K562 (cell line): ENCODE data around the gene DPAGT1. TPM values are rescaled to one million over a fixed set of nuclear protein-coding genes. Genes with fewer than 3 reads are reported as not detected.

ENCODE experiments used
- CAMTA2 ChIP-seq: fragments of 250-450 bp; sonication (Bioruptor Pico); conservative IDR thresholded peaks from 2 replicates; pipeline ENCODE4 v1.5.1; 2022
- CBFA2T3 ChIP-seq: fragments of 450-650 bp; IDR thresholded peaks from 2 replicates; pipeline ENCODE4 v1.6.1; 2017
- E2F3 ChIP-seq: fragments of 250-450 bp; sonication (Bioruptor Pico); IDR thresholded peaks from 2 replicates; pipeline ENCODE4 v1.4.0; 2020; ENCODE audit warnings: mild to moderate bottlenecking
- FOXA3 ChIP-seq, 2 experiments: fragments of 450-650 bp in 1 of 2; sonication (generic) in 1 of 2; formaldehyde crosslinking; IDR thresholded peaks in 1 of 2; conservative IDR thresholded peaks in 1 of 2; 2 replicates each; pipeline versions ENCODE4 v1.4.0 to v1.8.0; 2020 to 2022; ENCODE audit warnings: mild to moderate bottlenecking in 2 of 2, missing genetic modification reagents in 1 of 2
- HOXB6 ChIP-seq: fragments of 250-450 bp; sonication (Bioruptor Pico); IDR thresholded peaks from 2 replicates; pipeline ENCODE4 v1.5.1; 2022; ENCODE audit warnings: mild to moderate bottlenecking, borderline replicate concordance
- MAX ChIP-seq: sonication (generic); formaldehyde crosslinking; IDR thresholded peaks from 2 replicates; pipeline ENCODE4 v1.9.0; 2022; ENCODE audit warnings: mild to moderate bottlenecking, missing genetic modification reagents
- MXI1 ChIP-seq: IDR thresholded peaks from 2 replicates; pipeline ENCODE4 v1.6.1; 2011; ENCODE audit warnings: low read depth, mild to moderate bottlenecking, improper control_type of control experiment, low read length
- PHB2 ChIP-seq: fragments of 450-650 bp; IDR thresholded peaks from 2 replicates; pipeline ENCODE4 v1.6.1; 2017; ENCODE audit warnings: low read depth
- REST ChIP-seq, 2 experiments: fragments of 450-650 bp; formaldehyde crosslinking in 1 of 2; IDR thresholded peaks; 2 replicates each; pipeline versions ENCODE4 v1.4.0 to v1.6.1; 2014 to 2020; ENCODE audit warnings: mild to moderate bottlenecking in 2 of 2, borderline replicate concordance in 1 of 2, low read depth in 1 of 2
- SOX6 ChIP-seq: fragments of 450-650 bp; IDR thresholded peaks from 2 replicates; pipeline ENCODE4 v1.6.1; 2014; ENCODE audit warnings: mild to moderate bottlenecking
- STAT5A ChIP-seq: IDR thresholded peaks from 2 replicates; pipeline ENCODE4 v1.6.1; 2012; ENCODE audit warnings: low read length, inconsistent platforms, borderline replicate concordance
- TRIM24 ChIP-seq, 2 experiments: fragments of 450-650 bp; IDR thresholded peaks; 2 replicates each; pipeline ENCODE4 v1.6.1; 2016
- ZBTB43 ChIP-seq: sonication (generic); formaldehyde crosslinking; IDR thresholded peaks from 2 replicates; pipeline ENCODE4 v1.8.0; 2023; ENCODE audit warnings: mild to moderate bottlenecking, missing genetic modification reagents
- ZFP1 ChIP-seq: fragments of 450-650 bp; formaldehyde crosslinking; IDR thresholded peaks from 2 replicates; pipeline ENCODE4 v1.4.0; 2020; ENCODE audit warnings: mild to moderate bottlenecking, mixed read lengths
- ZNF384 ChIP-seq: IDR thresholded peaks from 2 replicates; pipeline ENCODE4 v1.6.1; 2012; ENCODE audit warnings: low read depth, low read length, improper control_type of control experiment
- ZNF41 ChIP-seq: fragments of 250-450 bp; sonication (Bioruptor Pico); conservative IDR thresholded peaks from 2 replicates; pipeline ENCODE4 v1.4.0; 2020; ENCODE audit warnings: mild to moderate bottlenecking
- ZNF583 ChIP-seq: fragments of 250-450 bp; sonication (Bioruptor Pico); IDR thresholded peaks from 2 replicates; pipeline ENCODE4 v1.4.0; 2020
- polyA plus RNA-seq, 8 experiments: library from polyadenylated mRNA; depleted of rRNA in 4 of 8; stranded (reverse) in 5 of 8; unstranded in 3 of 8; fragments of >200 nt; fragmentation: Nextera tagmentation in 2 of 8; fragmentation: Illumina TruSeq in 1 of 8; extraction: Ambion mirVana in 2 of 8; extraction: Trizol in 1 of 8; gene quantifications; 2 replicates each; pipeline versions ENCODE4 v1.2.1 to v1.2.3, GENCODE V29; 2011 to 2014; ENCODE audit warnings: inconsistent platforms in 1 of 8, missing spikeins in 1 of 8
- total RNA-seq, 7 experiments: library from RNA; depleted of rRNA in 6 of 7; stranded (reverse); fragments of >200 nt in 6 of 7; fragmentation: Illumina TruSeq in 2 of 7; extraction: Trizol in 2 of 7; gene quantifications; 2 replicates each; pipeline versions ENCODE4 v1.2.1 to v1.2.3, GENCODE V29; 2011 to 2021; ENCODE audit warnings: low replicate concordance in 1 of 7

Gene DPAGT1
- total and polyA plus RNA-seq, 9 of the 15 experiments (the other 6 are each of a cell fraction or from before 2014, with no cell fraction given), result 29.9 to 135 (median 85.0) TPM

- TF ChIP-seq REST (IDR thresholded peaks at IDR 0.05; ENCODE audit: borderline replicate concordance) (0 out of 2 replicates have a peak, but pooled peaks have one; percentile 6), REST (CRISPR knock-in tag; IDR thresholded peaks at IDR 0.05; ENCODE audit: low read depth) (no peak), ZFP1 (CRISPR knock-in tag) (no peak), CBFA2T3 (peak; percentile 97), TRIM24 (IDR thresholded peaks at IDR 0.05) (peak; percentile 64 to 68; a peak in 3 of 4 replicates), ZNF384 (no peak), MXI1 (0 out of 2 replicates have a peak, but pooled peaks have one; percentile 26), E2F3 (no peak), MAX (CRISPR knock-in tag) (peak; percentile 57; the same call in 1 of the 2 replicates), FOXA3 (CRISPR knock-in tag; conservative IDR thresholded peaks at IDR 0.05 in 1 of 2, IDR thresholded peaks at IDR 0.05 in 1 of 2) (peak in 1 of 2 experiments; percentile 64; a peak in 1 of 4 replicates), PHB2 (peak; percentile 70), ZBTB43 (CRISPR knock-in tag) (no peak), CAMTA2 (CRISPR knock-in tag) (no peak), STAT5A (peak; percentile 88), ZNF41 (no peak), HOXB6 (CRISPR knock-in tag) (no peak), ZNF583 (CRISPR knock-in tag) (no peak), SOX6 (peak; percentile 81)
These were observed 16.2 kb downstream of the DPAGT1 start (continued) for GRCh38 chr11:119085437-119085847.
